KG1 (cell line): Measurements from ENCODE around the gene FOXE1.

Experiments used
- DNase-seq: peaks from one replicate; lab custom pipeline; 2025; lab: John Stamatoyannopoulos, UW

The FOXE1 gene

GRCh38 chr9:97848480-97849237, 4.4 kb upstream of the FOXE1 start:
- no peak for DNase-seq

GRCh38 chr9:97849980-97850379, 3.0 kb upstream of the FOXE1 start:
- no peak for DNase-seq

GRCh38 chr9:97850746-97851445, 2.1 kb upstream of the FOXE1 start:
- peak; percentile 23 for DNase-seq

GRCh38 chr9:97851446-97851883, 1.6 kb upstream of the FOXE1 start:
- DNase-seq, result no peak

- DNase-seq, result no peak
These were observed 1.0 kb upstream of the FOXE1 start for GRCh38 chr9:97852001-97852398.

GRCh38 chr9:97852399-97853055, 499 bp upstream of the FOXE1 start:
- DNase-seq, result no peak

- peak; percentile 63 for DNase-seq
These were observed 1.0 kb downstream of the FOXE1 start for GRCh38 chr9:97853844-97854695.

GRCh38 chr9:97854696-97855485, 1.9 kb downstream of the FOXE1 start:
- no peak for DNase-seq

- DNase-seq, result no peak
These were observed 2.5 kb downstream of the FOXE1 start for GRCh38 chr9:97855486-97855875.

- DNase-seq, result no peak
These were observed 2.9 kb downstream of the FOXE1 start for GRCh38 chr9:97855899-97856298.

GRCh38 chr9:97856857-97857605, 4.0 kb downstream of the FOXE1 start:
- DNase-seq, result no peak

GRCh38 chr9:97857606-97858392, 4.8 kb downstream of the FOXE1 start:
- DNase-seq, result no peak

GRCh38 chr9:97858393-97858713, 5.3 kb downstream of the FOXE1 start:
- DNase-seq, result no peak

GRCh38 chr9:97858826-97859225, 5.8 kb downstream of the FOXE1 start:
- DNase-seq, result no peak

GRCh38 chr9:97859346-97859745, 6.3 kb downstream of the FOXE1 start:
- DNase-seq, result no peak

GRCh38 chr9:97860451-97861147, 7.6 kb downstream of the FOXE1 start:
- no peak for DNase-seq

- DNase-seq, result no peak
These were observed 8.1 kb downstream of the FOXE1 start for GRCh38 chr9:97861148-97861475.

- DNase-seq, result no peak
These were observed 10.3 kb downstream of the FOXE1 start for GRCh38 chr9:97863314-97863713.

- no peak for DNase-seq
These were observed 11.4 kb downstream of the FOXE1 start for GRCh38 chr9:97864396-97864795.
